Measurements from ENCODE around the gene BSCL2. TPM values are rescaled to one million over a fixed set of nuclear protein-coding genes. Genes with fewer than 3 reads are reported as not detected.
A peak's percentile ranks its signal among the peaks of the same experiment; 100 is the strongest.

BSCL2 gene
- total RNA-seq, 4 donors from 2014 or later: 25.7 to 69.4 (median 32.6) TPM

DNA sequence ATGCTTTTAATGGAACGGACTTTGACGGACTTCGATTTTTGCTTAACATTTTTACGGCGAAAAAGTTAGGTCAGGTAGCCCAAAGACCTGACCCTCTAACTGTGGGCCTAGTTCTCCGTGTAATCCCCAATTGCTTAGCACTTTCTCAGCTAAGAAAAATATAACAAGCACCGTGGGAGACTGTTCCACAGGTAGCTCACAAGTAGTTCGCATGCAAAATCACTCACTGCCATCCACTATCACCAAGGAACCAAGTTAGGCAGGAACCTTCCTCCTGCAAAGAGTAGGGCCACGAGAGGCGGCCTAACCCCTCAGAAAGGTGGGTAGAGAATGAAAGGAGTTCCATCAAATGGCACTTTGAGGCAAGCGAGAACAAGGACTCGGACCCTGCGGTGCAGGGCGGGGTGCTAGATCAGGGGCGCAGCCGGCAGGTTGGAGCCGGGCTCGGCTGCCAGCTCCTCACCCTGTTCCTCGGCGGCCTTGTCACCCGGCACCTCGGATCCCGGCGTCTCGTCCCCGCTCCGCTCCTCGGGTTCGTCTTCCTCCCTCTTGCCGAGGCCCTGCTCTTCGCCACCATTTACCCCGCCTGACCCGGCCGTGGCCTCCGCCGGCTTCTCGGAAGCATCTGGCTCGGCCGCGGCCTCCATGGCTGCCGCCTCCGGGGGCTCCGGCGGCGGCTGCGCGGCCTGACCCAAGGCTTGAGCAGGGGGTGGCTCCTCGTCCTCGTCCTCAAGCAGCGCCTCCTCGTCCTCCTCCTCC is 19.1 kb upstream of the BSCL2 start:
- intact Hi-C loops (cut with DNase I): loop anchor here (5.0 to 10.0 kb wide), 2 partner anchors 36 to 138 kb away; partner anchors contain the start of gene POLR2G
- WGBS, 2 donors: 0% methylated on average over 10 to 30 of the region's 51 CpGs
- peak overlapping the region; percentile 72 to 93 (median 77) for H3K4me3 ChIP-seq
- TF ChIP-seq, protein P1, sequence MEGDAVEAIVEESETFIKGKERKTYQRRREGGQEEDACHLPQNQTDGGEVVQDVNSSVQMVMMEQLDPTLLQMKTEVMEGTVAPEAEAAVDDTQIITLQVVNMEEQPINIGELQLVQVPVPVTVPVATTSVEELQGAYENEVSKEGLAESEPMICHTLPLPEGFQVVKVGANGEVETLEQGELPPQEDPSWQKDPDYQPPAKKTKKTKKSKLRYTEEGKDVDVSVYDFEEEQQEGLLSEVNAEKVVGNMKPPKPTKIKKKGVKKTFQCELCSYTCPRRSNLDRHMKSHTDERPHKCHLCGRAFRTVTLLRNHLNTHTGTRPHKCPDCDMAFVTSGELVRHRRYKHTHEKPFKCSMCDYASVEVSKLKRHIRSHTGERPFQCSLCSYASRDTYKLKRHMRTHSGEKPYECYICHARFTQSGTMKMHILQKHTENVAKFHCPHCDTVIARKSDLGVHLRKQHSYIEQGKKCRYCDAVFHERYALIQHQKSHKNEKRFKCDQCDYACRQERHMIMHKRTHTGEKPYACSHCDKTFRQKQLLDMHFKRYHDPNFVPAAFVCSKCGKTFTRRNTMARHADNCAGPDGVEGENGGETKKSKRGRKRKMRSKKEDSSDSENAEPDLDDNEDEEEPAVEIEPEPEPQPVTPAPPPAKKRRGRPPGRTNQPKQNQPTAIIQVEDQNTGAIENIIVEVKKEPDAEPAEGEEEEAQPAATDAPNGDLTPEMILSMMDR (IDR thresholded peaks at IDR 0.05): no peak
- no peak for TF ChIP-seq POLR2A (IDR thresholded peaks at IDR 0.05)
- H3K27ac ChIP-seq: peak overlapping the region; percentile 92 to 99 (median 94)
- H3K9me3 ChIP-seq: no peaks in the 10 kb centered on the region
- H3K4me1 ChIP-seq: peaks cover 28 to 67% (median 29%) of the 10 kb centered on the region in 3 donors
- H3K36me3 ChIP-seq: peaks cover 21 to 43% (median 21%) of the 10 kb centered on the region in 3 donors
- no peak for DNase-seq
- H3K27me3 ChIP-seq: no peaks in the 10 kb centered on the region

DNA sequence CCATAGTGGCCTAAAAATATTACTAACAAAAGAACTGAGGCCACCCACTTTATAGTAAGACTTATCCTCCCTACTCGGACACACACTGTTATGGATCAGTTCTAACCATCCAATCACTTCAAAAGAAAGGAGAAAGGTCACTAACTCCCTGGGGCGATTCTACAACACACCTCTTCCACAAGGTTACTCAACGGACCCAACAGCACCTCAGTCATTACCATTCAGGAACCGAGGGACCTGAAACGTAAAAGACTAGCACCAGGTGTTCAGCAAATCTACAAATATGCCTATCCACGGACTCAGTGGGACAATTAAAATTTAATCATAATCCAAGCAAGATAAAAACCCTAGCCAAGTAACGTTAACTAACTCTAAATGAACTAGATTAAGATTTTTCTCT is 18.4 kb upstream of the BSCL2 start:
- H3K4me1 ChIP-seq: peaks cover 21 to 61% (median 29%) of the 10 kb centered on the region in 3 donors
- H3K9me3 ChIP-seq: no peaks in the 10 kb centered on the region
- TF ChIP-seq, protein P1 (IDR thresholded peaks at IDR 0.05): no peak
- TF ChIP-seq POLR2A (IDR thresholded peaks at IDR 0.05): no peak
- WGBS, 2 donors: 0 to 1% methylated on average over 7 of the region's 7 CpGs
- no peak for DNase-seq
- peak overlapping the region; percentile 72 to 93 (median 77) for H3K4me3 ChIP-seq
- peaks cover 27 to 43% (median 28%) of the 10 kb centered on the region in 3 donors for H3K36me3 ChIP-seq
- H3K27ac ChIP-seq: peak overlapping the region; percentile 92 to 99 (median 94)
- intact Hi-C loops (cut with DNase I): loop anchor here (5.0 to 10.0 kb wide), 2 partner anchors 37 to 139 kb away; partner anchors contain the start of gene POLR2G
- H3K27me3 ChIP-seq: no peaks in the 10 kb centered on the region

DNA sequence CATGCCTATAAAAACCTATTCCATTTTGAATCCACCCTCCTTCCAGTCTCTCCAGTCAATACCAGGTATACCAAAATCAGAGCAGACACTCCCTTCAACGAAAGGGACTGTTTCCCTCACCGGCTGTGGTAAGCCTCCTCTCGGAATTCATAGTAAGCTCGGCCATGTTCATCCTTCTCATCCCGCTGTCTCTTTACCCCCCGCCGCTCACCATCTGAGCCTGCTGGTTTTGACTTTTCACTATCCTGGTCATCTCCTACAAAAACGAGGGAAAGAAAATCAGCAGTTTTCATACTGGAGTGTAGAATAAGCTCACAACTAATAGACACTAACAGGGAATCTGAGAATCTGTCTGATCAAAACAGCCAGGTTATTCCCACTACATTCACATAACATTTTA is 16.9 kb upstream of the BSCL2 start:
- H3K4me1 ChIP-seq: peaks cover 9 to 50% (median 15%) of the 10 kb centered on the region in 3 donors
- no peak for TF ChIP-seq POLR2A (IDR thresholded peaks at IDR 0.05)
- TF ChIP-seq, protein P1 (IDR thresholded peaks at IDR 0.05): no peak
- intact Hi-C loops (cut with DNase I): loop anchor here (10.0 kb wide), 1 partner anchor 141 kb away; no protein-coding TSS in a partner anchor

DNA sequence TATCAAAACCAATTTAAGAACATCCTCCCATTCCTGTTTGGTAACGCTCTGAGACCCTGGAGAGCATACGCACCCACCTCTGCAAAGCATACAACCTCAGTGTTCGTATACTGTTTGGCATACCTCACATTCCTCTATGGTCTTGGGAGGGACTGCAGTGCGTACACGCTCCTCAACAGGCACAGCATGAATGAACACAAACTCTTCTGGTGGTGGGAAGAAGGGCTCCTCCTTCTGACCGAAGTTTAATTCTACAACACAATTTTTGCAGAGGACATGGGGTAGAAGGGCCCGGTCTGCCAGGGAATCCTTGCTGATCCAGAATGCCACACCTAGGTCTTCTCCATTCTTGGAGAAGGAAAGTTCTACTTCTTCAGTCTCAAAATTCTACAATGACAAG is 14.8 kb upstream of the BSCL2 start:
- TF ChIP-seq, protein P1 (IDR thresholded peaks at IDR 0.05): no peak
- no peak for DNase-seq
- WGBS, 2 donors: 63 to 72% methylated on average over 7 of the region's 7 CpGs
- intact Hi-C loops (cut with DNase I): loop anchor here (10.0 kb wide), 1 partner anchor 143 kb away; no protein-coding TSS in a partner anchor
- Histone ChIP-seq H3K9me3 (no peaks in the 10 kb centered on the region), H3K4me1 (peaks cover 9 to 64% (median 15%) of the 10 kb centered on the region in 3 donors), H3K4me3 (no peak overlapping the region), H3K27ac (no peak overlapping the region), H3K27me3 (no peaks in the 10 kb centered on the region), H3K36me3 (peaks cover 49 to 73% (median 50%) of the 10 kb centered on the region in 3 donors)

More for the DNA sequence above, 16.9 kb upstream of the BSCL2 start:
- WGBS, 2 donors: 32 to 45% methylated on average over 8 of the region's 8 CpGs
- peak overlapping the region in 1 of 4 donors; percentile 99 for H3K27ac ChIP-seq
- H3K27me3 ChIP-seq: no peaks in the 10 kb centered on the region
- peak overlapping the region in 3 of 4 donors; percentile 72 to 93 (median 78) for H3K4me3 ChIP-seq
- no peaks in the 10 kb centered on the region for H3K9me3 ChIP-seq
- peaks cover 34 to 52% (median 39%) of the 10 kb centered on the region in 3 donors for H3K36me3 ChIP-seq
- DNase-seq: no peak
